IPS-11a (cell line): ENCODE measurements around the gene NRL.

Source experiments
- H3K4me3 ChIP-seq: one replicate; pipeline ENCODE4 v1.5.1; 2013; ENCODE audit warnings: low read depth, low read length, control low read depth

NRL gene

GRCh38 chr14:24083462-24083861 is 31.3 kb downstream of the NRL start:
- no peak overlapping the region for H3K4me3 ChIP-seq

- H3K4me3 ChIP-seq = no peak overlapping the region
These were observed 32.2 kb downstream of the NRL start for GRCh38 chr14:24082411-24083080.

GRCh38 chr14:24081739-24082211 is 33.0 kb downstream of the NRL start:
- H3K4me3 ChIP-seq = peak overlapping the region; percentile 60

DNA sequence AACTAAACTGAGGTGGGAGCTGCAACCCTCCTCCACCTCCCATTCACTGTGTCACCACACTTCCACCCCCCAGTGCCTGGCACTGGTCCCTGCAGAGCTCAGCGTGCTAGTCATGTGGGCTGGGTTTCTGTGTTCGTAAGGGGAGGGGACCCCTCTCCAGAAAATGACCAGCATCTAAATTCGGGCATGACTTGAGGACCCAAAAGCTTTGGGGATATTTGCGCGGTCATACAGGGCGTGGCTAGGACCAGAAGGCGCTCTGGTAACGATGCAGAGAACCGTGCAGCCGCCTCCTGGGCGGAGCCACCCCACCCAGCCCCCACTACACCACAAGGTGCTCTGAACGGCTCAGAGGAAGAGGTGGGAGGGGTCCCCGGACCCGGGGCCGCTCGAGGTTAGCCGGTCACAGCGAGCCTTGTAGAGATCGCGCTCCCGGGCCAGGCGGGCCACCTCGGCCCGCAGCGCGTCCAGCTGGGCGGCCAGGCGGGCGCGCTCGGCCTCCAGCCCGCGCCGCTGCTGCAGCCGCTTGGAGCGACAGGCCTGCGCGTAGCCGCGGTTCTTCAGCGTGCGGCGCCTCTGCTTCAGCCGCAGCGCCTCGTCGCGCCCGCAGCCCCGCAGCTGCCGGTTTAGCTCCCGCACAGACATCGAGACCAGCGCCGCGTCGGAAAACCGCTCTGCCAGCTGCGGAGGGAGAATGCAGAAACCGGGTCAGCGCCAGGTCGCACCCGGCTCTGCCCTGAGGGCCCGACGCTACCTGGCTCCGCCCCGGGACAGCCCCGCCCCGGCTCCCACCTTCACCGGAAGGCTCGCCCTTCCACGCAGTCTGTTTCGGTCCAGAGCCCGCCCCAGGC is 33.6 kb downstream of the NRL start:
- peak overlapping the region; percentile 60 for H3K4me3 ChIP-seq

- no peak overlapping the region for H3K4me3 ChIP-seq
These were observed 34.6 kb downstream of the NRL start for GRCh38 chr14:24080142-24080530.

DNA sequence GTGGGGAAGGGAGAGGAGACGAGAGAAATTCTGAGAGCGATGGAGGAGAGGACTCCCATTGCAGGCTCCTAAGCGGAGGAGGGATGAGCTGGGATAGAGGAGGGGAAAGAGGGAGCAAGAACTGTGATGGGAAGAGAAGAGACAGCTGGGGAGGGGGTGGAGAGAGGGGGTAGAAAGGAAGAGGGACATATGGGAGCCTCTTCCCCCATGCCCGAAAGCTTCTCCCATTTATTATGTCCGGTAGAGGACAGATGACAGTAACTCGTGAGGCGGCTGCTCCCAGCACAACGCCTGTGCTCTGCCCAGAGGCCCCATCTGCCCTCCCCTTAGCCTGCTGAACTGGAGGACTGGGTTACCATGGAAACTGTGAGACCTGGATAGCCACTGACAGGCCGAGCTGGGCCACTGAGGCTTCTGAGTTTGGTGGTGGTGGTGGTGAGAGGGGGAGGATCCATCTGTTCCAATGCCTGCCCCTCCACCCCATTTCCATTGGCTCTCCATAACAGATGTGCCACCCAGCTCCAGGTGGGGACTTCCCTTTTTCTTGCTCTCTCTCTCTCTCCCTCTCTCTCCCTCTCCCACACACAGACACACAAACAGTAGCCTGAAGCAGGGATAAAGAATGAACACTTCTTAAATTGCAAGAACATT is 35.1 kb downstream of the NRL start:
- no peak overlapping the region for H3K4me3 ChIP-seq

GRCh38 chr14:24078146-24078545 is 36.6 kb downstream of the NRL start:
- H3K4me3 ChIP-seq = no peak overlapping the region

GRCh38 chr14:24077086-24077485 is 37.7 kb downstream of the NRL start:
- no peak overlapping the region for H3K4me3 ChIP-seq

DNA sequence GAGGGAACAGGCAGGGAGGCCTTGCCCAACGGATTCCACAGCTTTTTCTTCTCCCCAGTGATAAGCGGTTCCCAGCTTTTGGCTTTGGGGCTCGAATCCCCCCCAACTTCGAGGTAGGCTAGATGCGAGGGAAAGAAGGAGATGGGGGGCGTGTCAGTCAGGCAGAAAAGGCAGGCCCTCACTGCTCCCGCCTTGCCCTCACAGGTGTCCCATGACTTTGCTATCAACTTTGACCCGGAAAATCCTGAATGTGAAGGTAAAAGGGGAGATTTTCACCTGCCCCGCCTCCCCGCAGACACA is 38.5 kb downstream of the NRL start:
- no peak overlapping the region for H3K4me3 ChIP-seq

GRCh38 chr14:24075485-24076301 is 39.1 kb downstream of the NRL start:
- H3K4me3 ChIP-seq = no peak overlapping the region

DNA sequence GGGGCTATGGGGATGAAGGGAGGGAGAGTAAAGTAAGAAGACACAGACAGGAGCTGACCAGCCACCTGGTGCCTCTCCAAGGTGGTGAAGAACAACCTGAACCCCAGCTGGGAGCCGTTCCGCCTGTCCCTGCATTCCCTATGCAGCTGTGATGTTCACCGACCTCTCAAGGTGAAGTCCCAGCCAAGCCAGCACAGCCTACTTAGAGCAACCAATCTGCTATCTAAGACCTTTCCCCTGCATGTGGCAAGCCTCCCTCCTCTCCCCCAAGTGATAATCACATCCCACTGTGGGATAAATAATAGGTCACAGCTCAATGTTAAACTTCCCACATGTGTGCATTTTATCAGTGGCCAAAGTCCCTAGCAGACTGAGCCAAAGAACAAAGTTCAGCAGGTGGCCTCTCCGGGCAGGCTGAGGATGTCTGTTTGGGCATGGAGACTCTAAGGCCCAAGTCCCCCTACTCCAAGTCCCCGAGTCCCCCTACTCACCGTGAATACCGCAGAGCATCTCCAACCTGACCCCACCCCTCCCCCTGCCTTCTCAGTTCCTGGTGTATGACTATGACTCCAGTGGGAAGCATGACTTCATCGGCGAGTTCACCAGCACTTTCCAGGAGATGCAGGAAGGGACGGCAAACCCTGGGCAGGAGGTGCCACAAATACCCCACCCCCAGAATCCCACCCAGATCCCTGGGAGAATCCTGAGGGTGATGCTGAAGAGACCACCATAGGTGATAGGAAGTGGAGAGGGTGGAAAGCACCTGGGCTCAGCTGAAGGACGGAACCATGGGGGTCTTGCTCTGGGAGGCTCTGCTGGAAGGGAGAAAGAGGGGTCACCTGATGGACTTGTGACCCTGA is 39.9 kb downstream of the NRL start:
- H3K4me3 ChIP-seq = no peak overlapping the region

GRCh38 chr14:24072881-24073877 is 41.6 kb downstream of the NRL start:
- H3K4me3 ChIP-seq = no peak overlapping the region

DNA sequence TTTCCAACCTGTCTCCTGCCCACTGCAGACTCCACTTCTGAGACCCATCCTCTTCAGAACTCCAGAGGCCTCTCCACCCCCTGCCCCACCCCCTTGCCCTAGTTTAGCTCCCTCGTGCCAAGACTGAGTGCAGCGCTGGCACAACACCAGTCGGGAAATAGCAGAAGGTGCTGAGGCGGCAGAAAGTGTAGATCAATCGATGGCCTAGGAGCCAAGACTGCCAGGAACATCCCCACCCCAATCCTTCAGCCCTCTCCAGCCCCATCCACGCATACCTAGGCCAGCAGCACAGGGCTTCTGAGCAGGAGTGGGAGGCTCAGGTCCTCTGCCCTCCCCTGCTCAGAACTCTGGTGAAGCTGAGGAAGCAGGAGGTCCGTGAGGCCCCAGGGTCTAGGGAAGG is 42.3 kb downstream of the NRL start:
- H3K4me3 ChIP-seq = no peak overlapping the region

GRCh38 chr14:24071836-24072430 is 42.8 kb downstream of the NRL start:
- no peak overlapping the region for H3K4me3 ChIP-seq

DNA sequence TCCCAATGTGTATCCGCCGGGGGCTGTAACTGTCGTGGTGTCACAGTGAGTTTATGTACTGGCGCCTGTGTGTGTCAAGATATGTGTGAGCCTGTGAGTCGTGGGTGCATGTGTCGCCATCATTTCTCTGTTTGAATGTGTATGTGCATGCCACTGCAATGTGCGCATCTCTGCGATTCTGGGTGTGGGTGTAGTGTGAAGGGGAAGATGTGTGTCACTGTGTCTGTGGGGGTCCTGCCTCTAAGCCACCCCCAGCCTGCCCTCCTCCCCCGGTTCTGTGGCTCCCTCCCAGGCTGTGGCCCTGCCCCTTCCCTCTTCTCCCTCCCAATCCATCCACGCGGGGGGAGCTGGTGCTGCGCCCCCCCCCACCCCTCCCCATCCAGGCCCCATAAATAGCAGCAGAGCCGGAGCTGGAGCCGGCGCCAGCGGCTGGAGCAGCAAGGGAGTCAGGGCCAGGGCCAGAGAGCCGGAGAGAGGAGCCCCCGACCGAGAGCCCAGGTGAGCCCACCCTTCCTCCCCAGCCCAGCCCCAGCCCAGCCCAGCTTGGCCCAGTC is 43.5 kb downstream of the NRL start, which contains the start of gene CPNE6:
Gene CPNE6, plus strand, starts transcription at position 419 of the 554 bp plus-strand sequence. CDS start 1,375 bp downstream, outside the sequence.
- H3K4me3 ChIP-seq = no peak within 1 kb of the TSS

DNA sequence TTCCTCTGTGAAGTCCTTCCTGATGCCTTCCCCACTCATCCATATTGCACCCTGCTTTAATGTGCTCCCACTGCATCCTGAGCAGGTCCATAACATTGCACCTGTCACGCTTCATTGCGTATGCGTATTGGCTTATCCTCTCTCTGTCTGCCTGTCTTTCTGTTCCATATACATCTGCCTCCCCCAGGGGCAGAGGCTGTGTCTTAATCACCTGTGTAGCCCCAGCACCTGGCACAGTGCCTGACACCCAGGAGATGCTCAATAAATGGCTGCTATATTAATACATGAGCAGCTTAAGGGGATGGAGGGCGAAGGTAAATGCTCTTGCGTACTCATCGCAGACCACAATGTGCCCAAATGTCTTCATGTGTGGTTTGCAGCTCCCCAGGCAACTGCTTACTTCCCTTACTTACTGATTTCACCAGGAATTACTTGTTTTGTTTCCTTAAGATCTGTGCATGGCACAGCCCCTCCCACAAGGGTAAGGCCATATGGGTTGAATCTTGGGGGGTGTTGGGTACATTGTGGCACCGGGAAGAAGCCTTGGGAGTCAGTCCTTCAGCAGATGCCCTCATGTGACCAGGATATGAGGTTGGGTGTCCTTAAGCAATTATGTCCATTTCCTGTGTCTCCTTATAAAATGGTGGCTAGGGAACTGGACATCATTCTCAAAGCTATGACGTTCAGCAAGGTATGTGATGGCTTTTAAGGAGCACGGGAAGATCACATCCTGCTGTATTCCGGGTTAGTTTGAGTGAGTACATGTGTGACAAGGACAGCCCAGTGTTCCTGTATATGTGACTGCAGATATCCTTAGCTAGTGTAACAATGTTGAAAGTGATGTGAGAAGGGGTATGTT is 44.2 kb downstream of the NRL start:
- no peak overlapping the region for H3K4me3 ChIP-seq

- H3K4me3 ChIP-seq = no peak overlapping the region
These were observed 45.4 kb downstream of the NRL start for GRCh38 chr14:24069411-24069735.
